ENCODE results near the gene TTYH3. TPM values are rescaled to one million over a fixed set of nuclear protein-coding genes. Genes with fewer than 3 reads are reported as not detected.

Gene TTYH3
- total RNA-seq, 1 experiment from 2014 or later = 178 TPM

GRCh38 chr7:2640482-2640830 is 8.7 kb downstream of the TTYH3 start:
- no peak for TF ChIP-seq ELF4 (CRISPR knock-in tag; IDR thresholded peaks at IDR 0.05; ENCODE audit: low read depth)
- no peak for TF ChIP-seq PRRX2 (CRISPR knock-in tag; IDR thresholded peaks at IDR 0.05)
- TF ChIP-seq ETV6 (CRISPR knock-in tag; IDR thresholded peaks at IDR 0.05) = no peak
- no peak for TF ChIP-seq HMGA2 (CRISPR knock-in tag; IDR thresholded peaks at IDR 0.05)
- no peak for TF ChIP-seq KAT7 (CRISPR knock-in tag; IDR thresholded peaks at IDR 0.05; ENCODE audit: borderline replicate concordance)
- TF ChIP-seq, protein P1, sequence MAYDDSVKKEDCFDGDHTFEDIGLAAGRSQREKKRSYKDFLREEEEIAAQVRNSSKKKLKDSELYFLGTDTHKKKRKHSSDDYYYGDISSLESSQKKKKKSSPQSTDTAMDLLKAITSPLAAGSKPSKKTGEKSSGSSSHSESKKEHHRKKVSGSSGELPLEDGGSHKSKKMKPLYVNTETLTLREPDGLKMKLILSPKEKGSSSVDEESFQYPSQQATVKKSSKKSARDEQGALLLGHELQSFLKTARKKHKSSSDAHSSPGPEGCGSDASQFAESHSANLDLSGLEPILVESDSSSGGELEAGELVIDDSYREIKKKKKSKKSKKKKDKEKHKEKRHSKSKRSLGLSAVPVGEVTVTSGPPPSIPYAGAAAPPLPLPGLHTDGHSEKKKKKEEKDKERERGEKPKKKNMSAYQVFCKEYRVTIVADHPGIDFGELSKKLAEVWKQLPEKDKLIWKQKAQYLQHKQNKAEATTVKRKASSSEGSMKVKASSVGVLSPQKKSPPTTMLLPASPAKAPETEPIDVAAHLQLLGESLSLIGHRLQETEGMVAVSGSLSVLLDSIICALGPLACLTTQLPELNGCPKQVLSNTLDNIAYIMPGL (CRISPR knock-in tag; IDR thresholded peaks at IDR 0.05) = no peak
- TF ChIP-seq SOX15 (CRISPR knock-in tag; IDR thresholded peaks at IDR 0.05) = no peak
- TF ChIP-seq, protein P2, sequence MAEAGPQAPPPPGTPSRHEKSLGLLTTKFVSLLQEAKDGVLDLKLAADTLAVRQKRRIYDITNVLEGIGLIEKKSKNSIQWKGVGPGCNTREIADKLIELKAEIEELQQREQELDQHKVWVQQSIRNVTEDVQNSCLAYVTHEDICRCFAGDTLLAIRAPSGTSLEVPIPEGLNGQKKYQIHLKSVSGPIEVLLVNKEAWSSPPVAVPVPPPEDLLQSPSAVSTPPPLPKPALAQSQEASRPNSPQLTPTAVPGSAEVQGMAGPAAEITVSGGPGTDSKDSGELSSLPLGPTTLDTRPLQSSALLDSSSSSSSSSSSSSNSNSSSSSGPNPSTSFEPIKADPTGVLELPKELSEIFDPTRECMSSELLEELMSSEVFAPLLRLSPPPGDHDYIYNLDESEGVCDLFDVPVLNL (CRISPR knock-in tag; IDR thresholded peaks at IDR 0.05; ENCODE audit: borderline replicate concordance, low read depth) = no peak
- TF ChIP-seq ATF2 (CRISPR knock-in tag; IDR thresholded peaks at IDR 0.05; ENCODE audit: borderline replicate concordance, low read depth) = no peak
- POLR2A ChIA-PET = no interaction called here
- CTCF ChIA-PET = interaction anchor here (1.0 to 1.4 kb wide), 3 partner anchors 28 to 85 kb away, joined by 3 to 4 read pairs (median 3); partner anchors contain the start of gene BRAT1
- peak overlapping the region; percentile 78 for H3K27ac Mint-ChIP-seq
- no peak for DNase-seq (ENCODE audit: low spot score)
- peaks cover 36% of the 10 kb centered on the region for H3K4me1 Mint-ChIP-seq
- ATAC-seq = no peak
- no peak overlapping the region for H3K4me3 Mint-ChIP-seq
- H3K27me3 Mint-ChIP-seq (ENCODE audit: low read depth) = no peaks in the 10 kb centered on the region
- no peaks in the 10 kb centered on the region for H3K36me3 Mint-ChIP-seq
- H3K9me3 Mint-ChIP-seq = no peaks in the 10 kb centered on the region

GRCh38 chr7:2640846-2641316 is 9.1 kb downstream of the TTYH3 start:
- Mint-ChIP-seq H3K4me1 (peaks cover 39% of the 10 kb centered on the region), H3K27ac (peak overlapping the region; percentile 78), H3K4me3 (no peak overlapping the region), H3K9me3 (no peaks in the 10 kb centered on the region), H3K27me3 (ENCODE audit: low read depth) (no peaks in the 10 kb centered on the region), H3K36me3 (no peaks in the 10 kb centered on the region)
- ATAC-seq = peak; percentile 20; the same call in 1 of the 2 replicates
- no peak for DNase-seq (ENCODE audit: low spot score)
- CTCF ChIA-PET = interaction anchor here (0.8 to 4.9 kb wide), 8 partner anchors 10 to 69 kb away, joined by 3 to 32 read pairs (median 5); no protein-coding TSS in a partner anchor
- POLR2A ChIA-PET = interaction anchor here (2.1 kb wide), 1 partner anchor 9 kb away, joined by 16 read pairs; the partner anchor contains the start of gene TTYH3
- TF ChIP-seq ATF1 (CRISPR knock-in tag; IDR thresholded peaks at IDR 0.05) (no peak), SMAD3 (CRISPR knock-in tag; IDR thresholded peaks at IDR 0.05; ENCODE audit: borderline replicate concordance) (no peak), ATF2 (CRISPR knock-in tag; IDR thresholded peaks at IDR 0.05; ENCODE audit: borderline replicate concordance, low read depth) (no peak), ZNF532 (CRISPR knock-in tag; IDR thresholded peaks at IDR 0.05; ENCODE audit: borderline replicate concordance) (no peak), ZNF263 (CRISPR knock-in tag; IDR thresholded peaks at IDR 0.05; ENCODE audit: low read depth) (no peak), EMX1 (CRISPR knock-in tag; IDR thresholded peaks at IDR 0.05) (no peak), SMAD4 (CRISPR knock-in tag; IDR thresholded peaks at IDR 0.05) (no peak), ZBTB21 (CRISPR knock-in tag; IDR thresholded peaks at IDR 0.05; ENCODE audit: borderline replicate concordance) (no peak), ZNF232 (CRISPR knock-in tag; IDR thresholded peaks at IDR 0.05) (no peak), NR3C1 (CRISPR knock-in tag; conservative IDR thresholded peaks at IDR 0.05; ENCODE audit: low read depth) (no peak), KAT7 (CRISPR knock-in tag; IDR thresholded peaks at IDR 0.05; ENCODE audit: borderline replicate concordance) (no peak), MLX (CRISPR knock-in tag; IDR thresholded peaks at IDR 0.05) (no peak), CBFB (CRISPR knock-in tag; IDR thresholded peaks at IDR 0.05; ENCODE audit: low read depth) (no peak), ZNF121 (CRISPR knock-in tag; IDR thresholded peaks at IDR 0.05) (no peak)
- TF ChIP-seq, protein P3, sequence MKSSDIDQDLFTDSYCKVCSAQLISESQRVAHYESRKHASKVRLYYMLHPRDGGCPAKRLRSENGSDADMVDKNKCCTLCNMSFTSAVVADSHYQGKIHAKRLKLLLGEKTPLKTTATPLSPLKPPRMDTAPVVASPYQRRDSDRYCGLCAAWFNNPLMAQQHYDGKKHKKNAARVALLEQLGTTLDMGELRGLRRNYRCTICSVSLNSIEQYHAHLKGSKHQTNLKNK (CRISPR knock-in tag; IDR thresholded peaks at IDR 0.05) = no peak
- TF ChIP-seq, protein P4, sequence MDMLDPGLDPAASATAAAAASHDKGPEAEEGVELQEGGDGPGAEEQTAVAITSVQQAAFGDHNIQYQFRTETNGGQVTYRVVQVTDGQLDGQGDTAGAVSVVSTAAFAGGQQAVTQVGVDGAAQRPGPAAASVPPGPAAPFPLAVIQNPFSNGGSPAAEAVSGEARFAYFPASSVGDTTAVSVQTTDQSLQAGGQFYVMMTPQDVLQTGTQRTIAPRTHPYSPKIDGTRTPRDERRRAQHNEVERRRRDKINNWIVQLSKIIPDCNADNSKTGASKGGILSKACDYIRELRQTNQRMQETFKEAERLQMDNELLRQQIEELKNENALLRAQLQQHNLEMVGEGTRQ (CRISPR knock-in tag; IDR thresholded peaks at IDR 0.05) = no peak
